Natural killer cell (primary cell): Measurements from ENCODE around the gene CEBPB. TPM values are rescaled to one million over a fixed set of nuclear protein-coding genes. Genes with fewer than 3 reads are reported as not detected.

Experiments
- ATAC-seq, 3 donors: fragments of 150-1000 bp in 2 of 3; fragments of 200-7000 bp in 1 of 3; cut with Tn5 transposase; 1 replicate in 1 of 3; 2 replicates in 2 of 3; pipeline ENCODE4 v1.10.0; 2021; ENCODE audit warnings: mild to moderate bottlenecking in 2 of 3, moderate library complexity in 2 of 3
- DNase-seq, 2 donors: peaks; one replicate each; pipeline versions ENCODE4 v3.0.0 to v3.0.0-alpha.2; 2013 to 2021; ENCODE audit warnings: mixed read lengths in 1 of 2
- H3K27ac ChIP-seq: one replicate; pipeline ENCODE4 v1.5.1; 2013; ENCODE audit warnings: mild to moderate bottlenecking, low read length
- H3K27me3 ChIP-seq: one replicate; pipeline ENCODE4 v1.6.1; 2013; ENCODE audit warnings: low read length; ENCODE audit not compliant: control insufficient read depth, insufficient read depth
- H3K36me3 ChIP-seq: one replicate; pipeline ENCODE4 v1.6.1; 2013; ENCODE audit warnings: low read length; ENCODE audit not compliant: control insufficient read depth, insufficient read depth
- H3K4me1 ChIP-seq: one replicate; pipeline ENCODE4 v1.6.1; 2013; ENCODE audit warnings: low read length; ENCODE audit not compliant: control insufficient read depth, insufficient read depth
- H3K4me3 ChIP-seq: one replicate; pipeline ENCODE4 v1.5.1; 2013; ENCODE audit warnings: low read length
- H3K9me3 ChIP-seq: one replicate; pipeline ENCODE4 v1.6.1; 2013; ENCODE audit warnings: low read length; ENCODE audit not compliant: control insufficient read depth, insufficient read depth
- H3K27ac Mint-ChIP-seq, 2 donors: one replicate each; pipeline ENCODE4 v1.8.0; 2022; ENCODE audit warnings: mild to moderate bottlenecking in 2 of 2, mixed read lengths in 2 of 2, moderate library complexity in 1 of 2
- H3K27me3 Mint-ChIP-seq, 2 donors: one replicate each; pipeline ENCODE4 v1.8.0; 2022; ENCODE audit warnings: low read depth in 2 of 2, mixed read lengths in 2 of 2
- H3K36me3 Mint-ChIP-seq: one replicate; pipeline ENCODE4 v1.8.0; 2022; ENCODE audit warnings: mixed read lengths
- H3K4me1 Mint-ChIP-seq, 2 donors: one replicate each; pipeline ENCODE4 v1.8.0; 2022; ENCODE audit warnings: mixed read lengths in 2 of 2
- H3K4me3 Mint-ChIP-seq: one replicate; pipeline ENCODE4 v1.8.0; 2022; ENCODE audit warnings: mild to moderate bottlenecking, moderate library complexity, mixed read lengths
- H3K9me3 Mint-ChIP-seq, 2 donors: one replicate each; pipeline ENCODE4 v1.8.0; 2022; ENCODE audit warnings: mixed read lengths in 2 of 2
- WGBS: methylation state at CpG from one replicate; pipeline ENCODE4 v1.1.7; 2013; ENCODE audit warnings: missing lambda C conversion rate; ENCODE audit not compliant: insufficient coverage; 5-methylcytosine and 5-hydroxymethylcytosine counted together
- intact Hi-C: fragments of 100-400 bp; cut with micrococcal nuclease; formaldehyde crosslinking; loops from one replicate; pipeline ENCODE4 v1.14.2; 2022
- total RNA-seq, 4 donors: library from RNA; stranded (reverse); fragments of 120-200 nt in 1 of 4; gene quantifications; one replicate each; pipeline versions ENCODE4 v1.2.3 to v1.2.4, GENCODE V29; 2013 to 2022
- TF ChIP-seq, protein P1 (sequence below): fragments of 200-600 bp; IDR thresholded peaks from one replicate; pipeline ENCODE4 v1.8.0; 2022; ENCODE audit warnings: antibody characterized with exemption

CEBPB gene
- total RNA-seq, 3 donors from 2014 or later (not counting 1 experiment from before 2014, with no cell fraction given), result 32.1 to 79.8 (median 68.2) TPM

DNA sequence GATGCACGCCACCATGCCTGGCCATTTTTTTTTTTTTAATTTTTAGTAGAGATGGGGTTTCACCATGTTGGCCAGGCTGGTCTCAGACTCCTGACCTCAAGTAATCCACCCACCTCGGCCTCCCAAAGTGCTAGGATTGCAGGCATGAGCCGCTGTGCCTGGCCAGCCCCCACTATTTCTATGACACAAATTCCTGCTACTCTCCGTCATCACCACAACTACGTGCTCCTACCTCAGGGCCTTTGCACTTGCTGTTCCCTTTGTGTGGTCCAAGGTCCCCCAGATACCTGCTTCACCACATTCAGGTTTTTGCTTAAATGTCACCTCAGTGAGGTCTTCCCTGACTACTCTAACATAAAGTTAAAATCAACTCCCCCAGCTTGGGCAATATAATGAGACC, 5.2 kb upstream of the CEBPB start:
- H3K4me1 Mint-ChIP-seq, result peaks cover 5 to 6% of the 10 kb centered on the region in 2 donors
- no peak for ATAC-seq
- intact Hi-C loops, result no loop called here
- no peak overlapping the region for H3K27ac Mint-ChIP-seq
- no peaks in the 10 kb centered on the region for H3K9me3 ChIP-seq
- no peaks in the 10 kb centered on the region for H3K9me3 Mint-ChIP-seq
- H3K4me1 ChIP-seq, result peaks cover 6% of the 10 kb centered on the region
- peaks cover 11 to 27% of the 10 kb centered on the region in 2 donors for H3K27me3 Mint-ChIP-seq
- TF ChIP-seq, protein P1, sequence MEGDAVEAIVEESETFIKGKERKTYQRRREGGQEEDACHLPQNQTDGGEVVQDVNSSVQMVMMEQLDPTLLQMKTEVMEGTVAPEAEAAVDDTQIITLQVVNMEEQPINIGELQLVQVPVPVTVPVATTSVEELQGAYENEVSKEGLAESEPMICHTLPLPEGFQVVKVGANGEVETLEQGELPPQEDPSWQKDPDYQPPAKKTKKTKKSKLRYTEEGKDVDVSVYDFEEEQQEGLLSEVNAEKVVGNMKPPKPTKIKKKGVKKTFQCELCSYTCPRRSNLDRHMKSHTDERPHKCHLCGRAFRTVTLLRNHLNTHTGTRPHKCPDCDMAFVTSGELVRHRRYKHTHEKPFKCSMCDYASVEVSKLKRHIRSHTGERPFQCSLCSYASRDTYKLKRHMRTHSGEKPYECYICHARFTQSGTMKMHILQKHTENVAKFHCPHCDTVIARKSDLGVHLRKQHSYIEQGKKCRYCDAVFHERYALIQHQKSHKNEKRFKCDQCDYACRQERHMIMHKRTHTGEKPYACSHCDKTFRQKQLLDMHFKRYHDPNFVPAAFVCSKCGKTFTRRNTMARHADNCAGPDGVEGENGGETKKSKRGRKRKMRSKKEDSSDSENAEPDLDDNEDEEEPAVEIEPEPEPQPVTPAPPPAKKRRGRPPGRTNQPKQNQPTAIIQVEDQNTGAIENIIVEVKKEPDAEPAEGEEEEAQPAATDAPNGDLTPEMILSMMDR, result no peak
- H3K4me3 Mint-ChIP-seq, result no peak overlapping the region
- peaks cover 2% of the 10 kb centered on the region for H3K27me3 ChIP-seq
- H3K36me3 Mint-ChIP-seq, result no peaks in the 10 kb centered on the region
- 91% methylated on average over 5 of the region's 5 CpGs for WGBS
- no peak overlapping the region for H3K27ac ChIP-seq
- no peak for DNase-seq
- no peak overlapping the region for H3K4me3 ChIP-seq
- H3K36me3 ChIP-seq, result no peaks in the 10 kb centered on the region

DNA sequence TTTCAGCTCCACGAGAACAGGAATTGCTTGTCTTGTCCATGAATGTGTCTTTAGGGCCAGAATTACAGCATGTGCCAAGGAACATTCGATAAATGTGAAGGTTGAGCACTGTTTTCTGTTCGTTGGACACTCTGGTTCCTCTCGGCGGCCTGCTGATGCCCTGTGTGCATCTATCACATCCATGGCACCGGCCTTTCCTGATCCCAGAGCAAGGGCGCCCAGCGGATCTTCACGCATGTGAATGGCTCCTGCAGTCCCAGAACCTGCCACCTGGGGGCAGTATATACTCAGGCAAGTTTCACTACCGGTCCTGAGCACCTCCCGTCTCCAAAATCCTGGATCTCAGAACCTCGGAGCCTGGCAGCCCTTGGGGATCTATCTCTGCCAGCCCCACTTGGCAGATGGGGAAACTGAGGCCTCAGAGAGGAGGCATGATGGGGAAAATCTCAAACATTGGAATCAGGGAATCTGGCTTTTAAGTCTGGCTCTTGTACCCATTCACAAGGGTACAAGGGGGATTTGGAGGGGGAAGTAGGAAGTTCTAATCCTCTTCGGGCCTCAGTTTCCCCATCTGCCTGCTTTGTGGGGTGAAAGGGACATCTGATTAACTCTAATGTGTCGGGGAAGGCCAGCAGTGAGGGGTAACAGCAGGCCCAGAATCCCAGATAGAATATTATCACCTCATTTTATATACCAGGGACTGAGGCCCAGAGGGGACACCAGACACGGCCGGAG, 4.3 kb upstream of the CEBPB start:
- H3K4me3 Mint-ChIP-seq, result no peak overlapping the region
- Histone ChIP-seq H3K27me3 (peaks cover 2% of the 10 kb centered on the region), H3K4me1 (peaks cover 6% of the 10 kb centered on the region), H3K27ac (no peak overlapping the region), H3K9me3 (no peaks in the 10 kb centered on the region), H3K36me3 (no peaks in the 10 kb centered on the region), H3K4me3 (no peak overlapping the region)
- no peaks in the 10 kb centered on the region for H3K9me3 Mint-ChIP-seq
- intact Hi-C loops, result loop anchor here (1.0 kb wide), 3 partner anchors 274 to 390 kb away; no protein-coding TSS in a partner anchor
- H3K27ac Mint-ChIP-seq, result peak overlapping the region in 1 of 2 donors; percentile 9
- DNase-seq (peak; percentile 87 to 90), ATAC-seq (peak; percentile 31 to 54 (median 40))
- TF ChIP-seq, protein P1, result peak; percentile 98
- H3K36me3 Mint-ChIP-seq, result no peaks in the 10 kb centered on the region
- H3K27me3 Mint-ChIP-seq, result peaks cover 11 to 27% of the 10 kb centered on the region in 2 donors
- 21% methylated on average over 16 of the region's 16 CpGs for WGBS
- H3K4me1 Mint-ChIP-seq, result peaks cover 5 to 6% of the 10 kb centered on the region in 2 donors

DNA sequence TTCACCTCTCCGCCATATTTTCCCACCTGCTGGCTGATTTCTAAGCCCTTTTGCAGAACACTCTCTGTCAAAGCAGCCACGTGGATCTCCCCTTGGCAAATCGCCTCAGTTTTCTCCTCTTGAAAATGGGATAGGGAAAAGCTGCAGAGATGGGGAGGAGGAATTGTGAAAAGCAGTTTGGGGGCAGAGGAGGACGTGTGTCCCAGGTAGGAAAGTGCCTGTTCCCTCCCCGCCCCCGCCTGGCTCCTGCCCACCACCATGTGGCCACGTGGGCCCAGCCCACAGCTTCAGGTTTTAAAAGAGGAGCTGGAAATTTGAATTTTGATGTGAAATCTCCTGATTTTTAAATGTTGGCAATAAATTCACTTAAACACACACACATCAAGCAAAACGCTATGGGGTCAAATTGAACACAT, 3.6 kb upstream of the CEBPB start:
- TF ChIP-seq, protein P1, result no peak
- no peak for ATAC-seq
- H3K27ac ChIP-seq, result no peak overlapping the region
- Mint-ChIP-seq H3K27me3 (peaks cover 11 to 27% of the 10 kb centered on the region in 2 donors), H3K4me3 (no peak overlapping the region), H3K27ac (no peak overlapping the region), H3K9me3 (no peaks in the 10 kb centered on the region), H3K36me3 (no peaks in the 10 kb centered on the region), H3K4me1 (peaks cover 5 to 6% of the 10 kb centered on the region in 2 donors)
- H3K36me3 ChIP-seq, result no peaks in the 10 kb centered on the region
- intact Hi-C loops, result loop anchor here (1.0 kb wide), 3 partner anchors 273 to 389 kb away; no protein-coding TSS in a partner anchor
- 86% methylated on average over 7 of the region's 8 CpGs for WGBS
- H3K4me3 ChIP-seq, result no peak overlapping the region
- no peaks in the 10 kb centered on the region for H3K9me3 ChIP-seq
- no peak for DNase-seq
- H3K27me3 ChIP-seq, result peaks cover 2% of the 10 kb centered on the region
- peaks cover 6% of the 10 kb centered on the region for H3K4me1 ChIP-seq
